GM19468 (cell line): ENCODE results near the gene COQ2.
A peak's percentile ranks its signal among the peaks of the same experiment; 100 is the strongest.
"Not testable (repeated sequence)": the region's sequence is repeated elsewhere in the genome, so short reads cannot be mapped to it uniquely, and the experiment has no call there.

Experiments used
- ATAC-seq: cut with Tn5 transposase; IDR thresholded peaks from one replicate; pipeline ENCODE4 v1.9.1; 2021; ENCODE audit warnings: mild to moderate bottlenecking, moderate library complexity, moderate number of reproducible peaks; ENCODE audit not compliant: unreplicated experiment; ENCODE audit errors: extremely low read depth

Gene COQ2

GRCh38 chr4:83284193-83285054, at the start of gene COQ2:
TSS of gene COQ2 (minus strand) at chr4:83284798. CDS start at chr4:83284764, 34 bp downstream.
- peak; percentile 61 for ATAC-seq

GRCh38 chr4:83331956-83332355, 47.4 kb upstream of the COQ2 start:
- no peak for ATAC-seq

- no peak for ATAC-seq
Observed at GRCh38 chr4:83329521-83330110, 45.0 kb upstream of the COQ2 start.

GRCh38 chr4:83328521-83329187, 44.1 kb upstream of the COQ2 start:
- ATAC-seq: no peak

- ATAC-seq: no peak
Observed at GRCh38 chr4:83326546-83326945, 41.9 kb upstream of the COQ2 start.

GRCh38 chr4:83325306-83325705, 40.7 kb upstream of the COQ2 start:
- ATAC-seq: not testable (repeated sequence)

GRCh38 chr4:83323136-83323535, 38.5 kb upstream of the COQ2 start:
- ATAC-seq: no peak

GRCh38 chr4:83320548-83320947, 36.0 kb upstream of the COQ2 start:
- ATAC-seq: no peak

GRCh38 chr4:83318666-83319065, 34.1 kb upstream of the COQ2 start:
- ATAC-seq: no peak

- no peak for ATAC-seq
Observed at GRCh38 chr4:83317671-83318070, 33.1 kb upstream of the COQ2 start.

- no peak for ATAC-seq
Observed at GRCh38 chr4:83316459-83317165, 32.0 kb upstream of the COQ2 start.

- ATAC-seq: no peak
Observed at GRCh38 chr4:83315341-83315870, 30.8 kb upstream of the COQ2 start.

- no peak for ATAC-seq
Observed at GRCh38 chr4:83308672-83309071, 24.1 kb upstream of the COQ2 start.

GRCh38 chr4:83307920-83308319, 23.3 kb upstream of the COQ2 start:
- no peak for ATAC-seq

GRCh38 chr4:83305187-83305586, 20.6 kb upstream of the COQ2 start:
- no peak for ATAC-seq

- ATAC-seq: no peak
Observed at GRCh38 chr4:83297548-83298260, 13.1 kb upstream of the COQ2 start.

- ATAC-seq: no peak
Observed at GRCh38 chr4:83293305-83294046, 8.9 kb upstream of the COQ2 start.

- ATAC-seq: not testable (repeated sequence)
Observed at GRCh38 chr4:83290059-83290774, 5.6 kb upstream of the COQ2 start.
